Muscle of back (tissue), 13 donors: Measurements from ENCODE around the gene SMARCA4. TPM values are rescaled to one million over a fixed set of nuclear protein-coding genes. Genes with fewer than 3 reads are reported as not detected.

Source experiments
- DNase-seq, 3 donors: peaks; one replicate each; pipeline versions ENCODE4 v3.0.0 to v3.0.0-alpha.2; 2013
- long read RNA-seq, 9 donors: transcript quantifications; one replicate each; lab custom pipeline, GENCODE V29; 2026
- polyA plus RNA-seq, 10 donors: library from polyadenylated mRNA; unstranded; fragments of 120-200 nt; gene quantifications; one replicate each; pipeline ENCODE4 v1.2.1, GENCODE V29; 2013; ENCODE audit not compliant: insufficient read length in 10 of 10

SMARCA4 gene
- 100 to 1,000 TPM in 3 of 10 donors, 10 to 100 TPM in 7; 78.0 to 110 (median 93.9) TPM for polyA plus RNA-seq
- long read RNA-seq, donor 1: 0 reads
- long read RNA-seq, donor 2, partial matches to known transcripts: 0 of 3 reads
- long read RNA-seq, donor 2, other reads (novel, unspliced or antisense): 0 of 3 reads
- long read RNA-seq, donor 3: 0 reads
- long read RNA-seq, donor 4, full-length matches to known transcripts: 1 of 1 reads
- long read RNA-seq, donor 4, partial matches to known transcripts: 0 of 1 reads
- long read RNA-seq, donor 4, other reads (novel, unspliced or antisense): 0 of 1 reads
- long read RNA-seq, donor 5: 0 reads
- long read RNA-seq, donor 6, full-length matches to known transcripts: 4 of 4 reads
- long read RNA-seq, donor 6, partial matches to known transcripts: 0 of 4 reads
- long read RNA-seq, donor 6, other reads (novel, unspliced or antisense): 0 of 4 reads
- long read RNA-seq, donor 7, full-length matches to known transcripts: 2 of 2 reads
- long read RNA-seq, donor 7, partial matches to known transcripts: 0 of 2 reads
- long read RNA-seq, donor 7, other reads (novel, unspliced or antisense): 0 of 2 reads
- long read RNA-seq, donor 8: 0 reads
- long read RNA-seq, donor 9, partial matches to known transcripts: 0 of 2 reads
- long read RNA-seq, donor 9, other reads (novel, unspliced or antisense): 0 of 2 reads

GRCh38 chr19:10960314-10961072 lies at the start of gene SMARCA4:
SMARCA4 (plus strand) TSS chr19:10961030; CDS start chr19:10984152, 23,122 bp downstream.
- DNase-seq: peak; percentile 98 to 100 (median 99)

- no peak for DNase-seq
These were observed 49.1 kb upstream of the SMARCA4 start for GRCh38 chr19:10911579-10912363.

DNA sequence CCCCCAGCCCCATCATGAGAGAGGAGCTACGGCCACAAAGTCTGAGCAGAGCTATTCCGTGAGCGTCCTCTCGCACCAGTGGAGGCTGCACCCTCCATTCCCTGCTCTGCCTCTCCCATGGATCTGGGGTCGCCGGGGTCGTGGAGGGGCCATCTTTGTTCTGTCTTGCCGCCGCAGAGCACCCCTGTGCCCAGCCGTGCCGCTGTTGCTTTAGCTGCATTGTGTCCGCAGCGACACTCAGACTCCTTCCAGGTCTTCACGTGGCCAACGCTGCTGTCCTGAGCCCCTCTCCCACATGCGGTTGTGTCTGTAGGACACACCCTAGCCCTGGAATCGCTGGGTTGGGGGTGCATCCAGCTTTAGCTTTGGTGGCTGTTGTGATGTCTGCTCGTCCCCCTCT lies 48.2 kb upstream of the SMARCA4 start:
- DNase-seq: no peak

GRCh38 chr19:10913716-10914340 lies 47.0 kb upstream of the SMARCA4 start:
- DNase-seq: no peak

- DNase-seq: peak; percentile 49 to 86 (median 58)
These were observed 45.4 kb upstream of the SMARCA4 start for GRCh38 chr19:10915130-10916091.

DNA sequence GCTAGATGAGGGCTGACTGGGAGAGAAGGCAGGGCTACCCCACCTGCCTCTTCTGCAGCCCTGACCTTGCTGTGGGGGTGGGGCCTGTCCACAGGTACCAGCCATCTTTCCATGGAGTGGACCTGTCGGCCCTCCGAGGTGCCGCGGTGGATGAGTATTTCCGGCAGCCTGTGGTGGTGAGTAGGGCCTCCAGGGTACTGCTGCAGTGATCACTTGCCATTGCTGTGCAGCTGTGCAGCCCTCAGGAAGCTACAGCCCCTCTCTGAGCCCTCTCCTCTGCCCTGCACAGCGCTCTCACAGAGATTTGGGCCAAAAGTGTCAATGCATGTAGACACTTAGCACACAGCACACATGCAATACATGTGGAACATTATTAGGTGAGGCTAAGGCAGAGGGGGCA lies 44.2 kb upstream of the SMARCA4 start:
- DNase-seq: no peak

- no peak for DNase-seq
These were observed 42.5 kb upstream of the SMARCA4 start for GRCh38 chr19:10918359-10918758.

GRCh38 chr19:10919352-10920287 lies 41.2 kb upstream of the SMARCA4 start:
- DNase-seq: no peak

DNA sequence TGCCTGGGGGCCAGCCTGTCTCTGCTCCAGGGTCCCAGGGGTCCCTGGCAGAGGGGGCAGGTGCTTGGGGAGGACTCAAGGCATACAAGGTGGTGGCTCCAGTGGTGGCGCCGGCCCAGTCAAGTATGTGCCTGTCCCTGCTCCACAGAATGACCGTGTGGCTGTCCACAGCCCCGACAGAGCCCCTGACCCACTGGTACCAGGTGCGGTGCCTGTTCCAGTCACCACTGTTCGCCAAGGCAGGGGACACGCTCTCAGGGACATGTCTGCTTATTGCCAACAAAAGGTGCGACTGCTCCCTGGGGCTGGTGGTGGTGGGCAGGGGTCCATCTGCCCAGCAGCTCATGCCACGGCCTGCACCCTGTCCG lies 40.6 kb upstream of the SMARCA4 start:
- no peak for DNase-seq

- DNase-seq: no peak
These were observed 40.0 kb upstream of the SMARCA4 start for GRCh38 chr19:10920781-10921180.

DNA sequence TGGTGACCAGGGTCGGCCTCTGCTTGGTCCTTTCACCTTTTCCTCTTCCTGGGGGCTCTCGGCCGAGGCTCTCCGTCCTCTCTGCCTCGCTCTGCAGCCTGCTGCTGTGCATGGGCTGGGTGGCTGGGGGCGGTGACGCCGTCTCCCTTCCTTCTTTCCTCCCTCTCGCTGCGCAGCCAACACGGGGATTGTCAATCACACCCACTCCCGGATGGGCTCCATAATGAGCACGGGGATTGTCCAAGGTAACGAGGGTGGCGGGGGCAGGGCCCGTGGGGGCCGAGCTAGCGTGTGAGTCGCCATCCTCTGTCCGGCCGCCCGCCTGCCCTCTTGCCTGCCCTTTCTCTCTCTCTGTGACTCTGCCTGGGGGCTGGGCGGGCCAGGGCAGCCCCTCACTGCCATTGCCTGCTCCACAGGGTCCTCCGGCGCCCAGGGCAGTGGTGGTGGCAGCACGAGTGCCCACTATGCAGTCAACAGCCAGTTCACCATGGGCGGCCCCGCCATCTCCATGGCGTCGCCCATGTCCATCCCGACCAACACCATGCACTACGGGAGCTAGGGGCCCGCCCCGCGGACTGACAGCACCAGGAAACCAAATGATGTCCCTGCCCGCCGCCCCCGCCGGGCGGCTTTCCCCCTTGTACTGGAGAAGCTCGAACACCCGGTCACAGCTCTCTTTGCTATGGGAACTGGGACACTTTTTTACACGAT lies 39.5 kb upstream of the SMARCA4 start:
- DNase-seq: no peak

GRCh38 chr19:10921910-10922637 lies 38.8 kb upstream of the SMARCA4 start:
- no peak for DNase-seq

GRCh38 chr19:10922638-10923014 lies 38.2 kb upstream of the SMARCA4 start:
- DNase-seq: no peak

DNA sequence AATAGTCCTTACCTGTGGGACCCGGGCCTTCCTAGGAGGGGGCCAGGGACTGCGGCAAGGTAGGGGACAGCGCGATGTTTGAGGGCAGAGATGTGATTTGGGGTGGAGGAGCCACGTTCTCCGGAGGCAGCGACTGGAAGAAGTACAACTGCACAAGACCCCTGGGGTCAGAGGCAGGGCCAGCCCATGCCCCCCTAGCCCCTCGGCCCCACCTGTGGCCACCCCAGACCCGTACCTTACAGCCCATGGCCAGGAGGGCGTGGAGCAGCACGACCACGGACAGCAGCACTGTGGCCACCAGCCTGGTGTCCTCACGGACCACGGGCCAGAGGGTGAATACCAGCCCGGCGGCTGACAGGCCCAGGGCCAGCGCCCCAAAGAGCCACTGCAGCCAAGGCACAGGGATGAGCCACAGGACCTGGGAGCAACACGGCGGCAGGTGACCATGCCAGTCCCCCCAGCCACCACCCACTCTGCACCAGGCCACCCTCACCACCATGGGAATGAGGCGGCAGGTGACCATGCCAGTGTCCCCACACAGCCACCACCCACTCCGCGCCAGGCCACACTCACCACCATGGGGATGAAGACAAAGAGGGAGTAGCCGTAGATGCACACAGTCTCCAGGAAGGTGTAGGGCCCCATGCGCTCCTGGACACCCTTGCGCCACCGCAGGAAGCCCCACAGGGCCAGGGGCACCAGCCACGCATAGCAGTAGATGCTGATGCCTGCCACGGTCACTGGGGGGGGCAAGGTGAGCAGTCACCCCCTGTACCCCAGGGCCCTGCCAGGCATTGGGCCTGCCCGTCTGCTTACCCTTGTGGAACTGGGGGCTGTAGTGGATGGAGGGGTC lies 37.3 kb upstream of the SMARCA4 start:
- no peak for DNase-seq

GRCh38 chr19:10924597-10924996 lies 36.2 kb upstream of the SMARCA4 start:
- no peak for DNase-seq
